ENCODE data around the gene TAOK2. TPM values are rescaled to one million over a fixed set of nuclear protein-coding genes. Genes with fewer than 3 reads are reported as not detected.

TAOK2 gene
- polyA plus RNA-seq, 3 donors: 1.1 to 19.2 (median 2.3) TPM

DNA sequence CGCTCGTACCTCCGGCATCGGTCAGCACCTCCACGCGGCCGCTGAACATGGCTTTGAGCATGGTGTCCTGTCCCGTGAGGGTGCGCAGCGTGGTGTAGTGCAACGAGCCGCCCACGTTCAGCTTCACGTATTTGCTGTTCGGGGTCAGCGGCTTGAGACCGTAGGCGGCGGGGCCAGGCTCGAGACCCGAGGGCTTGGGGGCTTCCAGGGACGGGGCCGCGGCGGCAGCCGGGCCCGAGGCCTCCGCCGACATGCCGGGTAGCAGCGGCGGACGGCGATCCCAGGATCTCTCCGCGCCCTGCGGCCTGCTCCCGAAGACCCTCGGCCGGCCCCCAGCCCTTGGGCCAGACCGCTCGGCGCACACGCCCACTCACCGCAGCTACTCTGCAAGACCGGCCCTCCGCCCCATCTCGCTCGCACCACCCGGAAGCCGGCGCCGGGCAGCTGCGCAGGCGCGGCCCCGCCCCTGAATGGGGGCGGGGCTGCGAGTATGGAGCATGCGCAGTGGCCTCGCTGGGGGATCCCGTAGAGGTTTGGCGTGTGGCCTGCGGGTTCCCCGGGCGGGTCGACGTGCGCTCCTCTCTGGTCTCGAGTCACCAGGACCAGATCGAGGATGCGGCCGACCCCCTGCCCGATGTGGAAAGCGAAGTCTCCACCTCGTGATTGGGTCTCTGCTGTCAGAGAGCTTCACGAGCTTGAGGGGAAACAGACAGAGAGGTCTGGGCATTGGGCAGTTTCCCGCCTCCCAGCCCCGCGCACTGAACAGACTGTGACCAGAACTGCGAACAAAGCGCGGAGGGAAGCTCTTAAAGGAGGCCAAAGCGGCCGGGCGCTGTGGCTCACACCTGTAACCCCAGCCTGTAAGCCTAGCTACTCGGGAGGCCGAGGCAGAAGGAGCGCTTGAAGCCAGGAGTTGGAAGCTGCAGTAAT is 47.6 kb upstream of the TAOK2 start, which contains the start of gene KCTD13:
Gene KCTD13, minus strand, starts transcription at position 446 of the 930 bp plus-strand sequence. Its CDS starts 193 bp downstream, at position 253.
- Histone ChIP-seq H3K27me3 (ENCODE audit: control insufficient read depth in 2 of 2, insufficient read depth in 2 of 2, low read length in 2 of 2) (no peaks in the 10 kb centered on the region), H2AFZ (ENCODE audit: insufficient read depth, low read depth, low read length, poor library complexity, severe bottlenecking) (peak within 1 kb of the TSS; percentile 94), H3K4me3 (replicated peaks in 1 of 3; ENCODE audit: low read depth in 2 of 3, low read length in 3 of 3) (peak within 1 kb of the TSS; percentile 77 to 94 (median 87)), H3K79me2 (ENCODE audit: insufficient read depth, low read length) (peaks cover 36% of the 10 kb centered on the region), H3K9me3 (replicated peaks in 1 of 2; ENCODE audit: control insufficient read depth in 1 of 2, insufficient read depth in 1 of 2, low read length in 2 of 2) (no peaks in the 10 kb centered on the region), H4K20me1 (ENCODE audit: insufficient read depth, low read length) (peaks cover 34% of the 10 kb centered on the region), H3K36me3 (replicated peaks in 1 of 2; ENCODE audit: control insufficient read depth in 1 of 2, insufficient read depth in 2 of 2, low read length in 2 of 2) (peaks cover 20 to 23% of the 10 kb centered on the region in 2 donors), H3K4me1 (ENCODE audit: control insufficient read depth in 1 of 2, insufficient read depth in 2 of 2, low read length in 2 of 2) (peaks cover 16 to 23% of the 10 kb centered on the region in 2 donors), H3K9ac (ENCODE audit: insufficient read depth, low read length, poor library complexity, severe bottlenecking) (peak within 1 kb of the TSS; percentile 70), H3K27ac (ENCODE audit: low read depth in 1 of 2, low read length in 2 of 2) (peak within 1 kb of the TSS; percentile 62 to 77), H3K4me2 (replicated peaks; ENCODE audit: extremely low read depth, low read length, poor library complexity, severe bottlenecking) (peak within 1 kb of the TSS; percentile 84)
- peaks cover 23 to 26% of the 10 kb centered on the region in 2 donors for H3K36me3 Mint-ChIP-seq
- peak within 1 kb of the TSS; percentile 88 to 95 (median 93) for H3K27ac Mint-ChIP-seq
- no peaks in the 10 kb centered on the region for H3K9me3 Mint-ChIP-seq
- peak; percentile 73 to 78 (median 77) for DNase-seq
- intact Hi-C loops (cut with micrococcal nuclease): loop anchor here (5.0 to 10.0 kb wide), 2 partner anchors 36 to 61 kb away; partner anchors contain the start of genes TMEM219 (in 2 of the 2) and CDIPT (in 1 of the 2)
- peaks cover 0 to 3% (median 0%) of the 10 kb centered on the region in 3 donors for H3K27me3 Mint-ChIP-seq (ENCODE audit: low read depth in 3 of 3)
- peaks cover 29% of the 10 kb centered on the region for H3K4me1 Mint-ChIP-seq
- H3K4me3 Mint-ChIP-seq: peak within 1 kb of the TSS; percentile 93 to 98
- TF ChIP-seq, protein P1, sequence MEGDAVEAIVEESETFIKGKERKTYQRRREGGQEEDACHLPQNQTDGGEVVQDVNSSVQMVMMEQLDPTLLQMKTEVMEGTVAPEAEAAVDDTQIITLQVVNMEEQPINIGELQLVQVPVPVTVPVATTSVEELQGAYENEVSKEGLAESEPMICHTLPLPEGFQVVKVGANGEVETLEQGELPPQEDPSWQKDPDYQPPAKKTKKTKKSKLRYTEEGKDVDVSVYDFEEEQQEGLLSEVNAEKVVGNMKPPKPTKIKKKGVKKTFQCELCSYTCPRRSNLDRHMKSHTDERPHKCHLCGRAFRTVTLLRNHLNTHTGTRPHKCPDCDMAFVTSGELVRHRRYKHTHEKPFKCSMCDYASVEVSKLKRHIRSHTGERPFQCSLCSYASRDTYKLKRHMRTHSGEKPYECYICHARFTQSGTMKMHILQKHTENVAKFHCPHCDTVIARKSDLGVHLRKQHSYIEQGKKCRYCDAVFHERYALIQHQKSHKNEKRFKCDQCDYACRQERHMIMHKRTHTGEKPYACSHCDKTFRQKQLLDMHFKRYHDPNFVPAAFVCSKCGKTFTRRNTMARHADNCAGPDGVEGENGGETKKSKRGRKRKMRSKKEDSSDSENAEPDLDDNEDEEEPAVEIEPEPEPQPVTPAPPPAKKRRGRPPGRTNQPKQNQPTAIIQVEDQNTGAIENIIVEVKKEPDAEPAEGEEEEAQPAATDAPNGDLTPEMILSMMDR (IDR thresholded peaks at IDR 0.05): no peak
- WGBS (ENCODE audit: insufficient coverage): under 1% methylated on average over 89 of the region's 89 CpGs

DNA sequence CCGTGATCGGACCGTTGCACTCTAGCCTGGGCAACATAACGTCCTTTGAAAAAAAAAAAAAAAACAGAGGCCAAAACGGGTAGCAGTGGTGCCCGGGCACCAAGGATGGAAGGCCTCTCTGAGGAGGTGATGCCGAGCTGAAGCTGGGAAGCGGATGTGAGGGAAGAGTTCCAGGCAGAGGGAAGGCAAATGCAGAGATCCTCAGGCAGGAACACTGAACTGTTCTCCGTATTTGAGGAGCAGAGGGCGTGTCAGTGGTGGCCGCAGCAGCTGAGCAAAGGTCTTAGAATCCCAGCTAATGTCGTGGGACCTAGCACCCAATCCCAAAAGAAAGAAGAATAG is 47.0 kb upstream of the TAOK2 start:
- H3K27ac ChIP-seq (ENCODE audit: low read depth in 1 of 2, low read length in 2 of 2): peak overlapping the region; percentile 62 to 77
- H3K27me3 ChIP-seq (ENCODE audit: control insufficient read depth in 2 of 2, insufficient read depth in 2 of 2, low read length in 2 of 2): no peaks in the 10 kb centered on the region
- DNase-seq: no peak
- Mint-ChIP-seq H3K27me3 (ENCODE audit: low read depth in 3 of 3) (peaks cover 0 to 3% (median 0%) of the 10 kb centered on the region in 3 donors), H3K9me3 (no peaks in the 10 kb centered on the region), H3K36me3 (peaks cover 17 to 19% of the 10 kb centered on the region in 2 donors), H3K27ac (peak overlapping the region; percentile 88 to 95 (median 93)), H3K4me1 (peaks cover 29% of the 10 kb centered on the region), H3K4me3 (peak overlapping the region; percentile 93 to 98)
- peaks cover 36% of the 10 kb centered on the region for H3K79me2 ChIP-seq (ENCODE audit: insufficient read depth, low read length)
- TF ChIP-seq, protein P1 (IDR thresholded peaks at IDR 0.05): no peak
- peak overlapping the region; percentile 77 to 94 (median 87) for H3K4me3 ChIP-seq (replicated peaks in 1 of 3; ENCODE audit: low read depth in 2 of 3, low read length in 3 of 3)
- peak overlapping the region; percentile 84 for H3K4me2 ChIP-seq (replicated peaks; ENCODE audit: extremely low read depth, low read length, poor library complexity, severe bottlenecking)
- H2AFZ ChIP-seq (ENCODE audit: insufficient read depth, low read depth, low read length, poor library complexity, severe bottlenecking): peak overlapping the region; percentile 94
- 0% methylated on average over 11 of the region's 12 CpGs for WGBS (ENCODE audit: insufficient coverage)
- intact Hi-C loops (cut with micrococcal nuclease): loop anchor here (5.0 to 10.0 kb wide), 2 partner anchors 36 to 62 kb away; partner anchors contain the start of genes TMEM219 (in 2 of the 2) and CDIPT (in 1 of the 2)
- peaks cover 17 to 18% of the 10 kb centered on the region in 2 donors for H3K36me3 ChIP-seq (replicated peaks in 1 of 2; ENCODE audit: control insufficient read depth in 1 of 2, insufficient read depth in 2 of 2, low read length in 2 of 2)
- peak overlapping the region; percentile 70 for H3K9ac ChIP-seq (ENCODE audit: insufficient read depth, low read length, poor library complexity, severe bottlenecking)
- peaks cover 31% of the 10 kb centered on the region for H4K20me1 ChIP-seq (ENCODE audit: insufficient read depth, low read length)
- peaks cover 16 to 23% of the 10 kb centered on the region in 2 donors for H3K4me1 ChIP-seq (ENCODE audit: control insufficient read depth in 1 of 2, insufficient read depth in 2 of 2, low read length in 2 of 2)
- H3K9me3 ChIP-seq (replicated peaks in 1 of 2; ENCODE audit: control insufficient read depth in 1 of 2, insufficient read depth in 1 of 2, low read length in 2 of 2): no peaks in the 10 kb centered on the region
